HCT116 (cell line): ENCODE results near the gene ZC3H13.

ENCODE experiments used
- CEBPB ChIP-seq: IDR thresholded peaks from 2 replicates; pipeline ENCODE4 v1.6.1; 2012; ENCODE audit warnings: low read depth
- CTCF ChIP-seq, 3 experiments: fragments of 200-600 bp in 1 of 3; sonication (generic) in 1 of 3; IDR thresholded peaks in 2 of 3; conservative IDR thresholded peaks in 1 of 3; 2 replicates each; pipeline ENCODE4 v1.5.1; 2012 to 2017; ENCODE audit warnings: low read depth in 2 of 3, low read length in 2 of 3, antibody characterized with exemption in 1 of 3, borderline replicate concordance in 1 of 3, control low read depth in 1 of 3, mild to moderate bottlenecking in 1 of 3, mixed read lengths in 1 of 3, mixed run types in 1 of 3, moderate library complexity in 1 of 3; ENCODE audit not compliant: insufficient read depth in 1 of 3
- EGR1 ChIP-seq: IDR thresholded peaks from 2 replicates; pipeline ENCODE4 v1.6.1; 2012; ENCODE audit warnings: low read depth
- ELF1 ChIP-seq: IDR thresholded peaks from 2 replicates; pipeline ENCODE4 v1.6.1; 2012; ENCODE audit warnings: low read depth, borderline replicate concordance
- EZH2 ChIP-seq: fragments of 200-600 bp; sonication (generic); IDR thresholded peaks from 2 replicates; pipeline ENCODE4 v1.6.1; 2017; ENCODE audit warnings: antibody characterized with exemption, mixed run types
- EZH2phosphoT487 ChIP-seq: fragments of 200-600 bp; IDR thresholded peaks from 2 replicates; pipeline ENCODE4 v1.6.1; 2018; ENCODE audit warnings: antibody characterized with exemption, borderline replicate concordance
- FOSL1 ChIP-seq: IDR thresholded peaks from 2 replicates; pipeline ENCODE4 v1.6.1; 2012; ENCODE audit warnings: low read depth
- POLR2A ChIP-seq: IDR thresholded peaks from 2 replicates; pipeline ENCODE4 v1.7.0; 2011; ENCODE audit warnings: borderline replicate concordance; ENCODE audit not compliant: insufficient read depth, insufficient read length; ENCODE audit errors: extremely low read depth
- POLR2AphosphoS5 ChIP-seq: IDR thresholded peaks from 2 replicates; pipeline ENCODE4 v1.6.1; 2011; ENCODE audit warnings: mild to moderate bottlenecking, low read depth, low read length, moderate library complexity
- SP1 ChIP-seq: IDR thresholded peaks from 2 replicates; pipeline ENCODE4 v1.6.1; 2012; ENCODE audit warnings: low read depth
- TCF7L2 ChIP-seq: IDR thresholded peaks from 2 replicates; pipeline ENCODE4 v1.7.0; 2011; ENCODE audit warnings: borderline replicate concordance, inconsistent platforms; ENCODE audit not compliant: insufficient read depth, insufficient read length; ENCODE audit errors: extremely low read depth
- TF ChIP-seq, protein P1 (sequence below): IDR thresholded peaks from 2 replicates; pipeline ENCODE4 v1.6.1; 2011; ENCODE audit warnings: mild to moderate bottlenecking, low read length, moderate library complexity; ENCODE audit not compliant: insufficient replicate concordance; ENCODE audit errors: extremely low read depth

GRCh38 chr13:45915686-45916439, 136.7 kb downstream of the ZC3H13 start:
- TF ChIP-seq POLR2A (no peak), EZH2 (no peak), CTCF (IDR thresholded peaks at IDR 0.05 in 2 of 3, conservative IDR thresholded peaks at IDR 0.05 in 1 of 3; ENCODE audit: borderline replicate concordance in 1 of 3, insufficient read depth in 1 of 3, low read depth in 2 of 3, low read length in 2 of 3) (no peak), POLR2AphosphoS5 (no peak), SP1 (no peak), EZH2phosphoT487 (no peak), TCF7L2 (no peak), FOSL1 (no peak), ELF1 (no peak), CEBPB (no peak), EGR1 (no peak)
- TF ChIP-seq, protein P1, sequence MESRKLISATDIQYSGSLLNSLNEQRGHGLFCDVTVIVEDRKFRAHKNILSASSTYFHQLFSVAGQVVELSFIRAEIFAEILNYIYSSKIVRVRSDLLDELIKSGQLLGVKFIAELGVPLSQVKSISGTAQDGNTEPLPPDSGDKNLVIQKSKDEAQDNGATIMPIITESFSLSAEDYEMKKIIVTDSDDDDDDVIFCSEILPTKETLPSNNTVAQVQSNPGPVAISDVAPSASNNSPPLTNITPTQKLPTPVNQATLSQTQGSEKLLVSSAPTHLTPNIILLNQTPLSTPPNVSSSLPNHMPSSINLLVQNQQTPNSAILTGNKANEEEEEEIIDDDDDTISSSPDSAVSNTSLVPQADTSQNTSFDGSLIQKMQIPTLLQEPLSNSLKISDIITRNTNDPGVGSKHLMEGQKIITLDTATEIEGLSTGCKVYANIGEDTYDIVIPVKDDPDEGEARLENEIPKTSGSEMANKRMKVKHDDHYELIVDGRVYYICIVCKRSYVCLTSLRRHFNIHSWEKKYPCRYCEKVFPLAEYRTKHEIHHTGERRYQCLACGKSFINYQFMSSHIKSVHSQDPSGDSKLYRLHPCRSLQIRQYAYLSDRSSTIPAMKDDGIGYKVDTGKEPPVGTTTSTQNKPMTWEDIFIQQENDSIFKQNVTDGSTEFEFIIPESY, result no peak
